Measurements from ENCODE around the gene TMEM258. TPM values are rescaled to one million over a fixed set of nuclear protein-coding genes. Genes with fewer than 3 reads are reported as not detected.

TMEM258 gene
- polyA plus RNA-seq, 5 donors: 132 to 212 (median 171) TPM

- DNase-seq: peak; percentile 79 to 87
These were observed 35.4 kb upstream of the TMEM258 start, which contains the start of gene FADS2 for GRCh38 chr11:61827571-61828378. Gene FADS2 (plus strand): TSS chr11:61828300. CDS start chr11:61828391, 91 bp downstream.

- DNase-seq: peak in 1 of 2 donors; percentile 20
These were observed 34.7 kb upstream of the TMEM258 start for GRCh38 chr11:61826930-61827570.

- DNase-seq: no peak
These were observed 27.8 kb upstream of the TMEM258 start for GRCh38 chr11:61820174-61820573.

DNA sequence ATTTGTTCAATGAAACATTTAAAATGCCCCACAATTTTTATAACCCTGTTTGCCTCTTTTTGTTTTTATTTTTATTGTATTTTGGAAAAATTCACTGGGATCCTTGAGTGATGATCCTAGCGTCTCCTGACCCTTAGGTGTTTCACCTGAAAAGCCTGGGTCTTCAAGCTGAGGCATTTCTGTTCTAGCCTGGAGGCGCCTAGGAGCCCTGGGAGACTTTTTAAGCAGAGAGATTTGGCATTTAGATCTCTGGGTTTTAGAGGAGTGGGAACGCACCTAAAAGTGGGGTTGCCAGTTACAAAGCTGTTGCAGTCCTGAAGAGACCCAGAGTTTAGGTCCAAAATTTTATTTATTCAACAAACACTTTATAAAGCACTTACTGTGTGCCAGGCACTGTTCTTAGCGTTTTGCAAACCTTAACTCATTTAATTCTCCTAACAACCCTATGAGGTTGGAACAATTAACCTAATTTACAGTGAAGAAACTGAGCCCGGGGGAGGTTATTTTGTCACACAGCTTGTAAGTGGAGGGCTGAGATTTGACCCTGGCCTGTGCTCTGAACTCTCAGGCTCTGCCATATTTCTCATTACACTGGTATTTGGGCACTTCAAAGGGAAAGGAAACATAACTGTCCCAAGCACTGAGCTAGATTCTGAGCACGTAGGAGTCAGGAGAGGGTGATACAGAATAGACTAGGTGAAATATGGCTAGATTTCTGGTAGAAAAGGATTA is 25.2 kb upstream of the TMEM258 start:
- no peak for DNase-seq

- peak; percentile 92 to 93 for DNase-seq
These were observed 24.5 kb upstream of the TMEM258 start, which contains the start of gene FADS1 for GRCh38 chr11:61816736-61817455. Gene FADS1 (minus strand): TSS chr11:61817003. CDS start chr11:61816929, 74 bp downstream.

DNA sequence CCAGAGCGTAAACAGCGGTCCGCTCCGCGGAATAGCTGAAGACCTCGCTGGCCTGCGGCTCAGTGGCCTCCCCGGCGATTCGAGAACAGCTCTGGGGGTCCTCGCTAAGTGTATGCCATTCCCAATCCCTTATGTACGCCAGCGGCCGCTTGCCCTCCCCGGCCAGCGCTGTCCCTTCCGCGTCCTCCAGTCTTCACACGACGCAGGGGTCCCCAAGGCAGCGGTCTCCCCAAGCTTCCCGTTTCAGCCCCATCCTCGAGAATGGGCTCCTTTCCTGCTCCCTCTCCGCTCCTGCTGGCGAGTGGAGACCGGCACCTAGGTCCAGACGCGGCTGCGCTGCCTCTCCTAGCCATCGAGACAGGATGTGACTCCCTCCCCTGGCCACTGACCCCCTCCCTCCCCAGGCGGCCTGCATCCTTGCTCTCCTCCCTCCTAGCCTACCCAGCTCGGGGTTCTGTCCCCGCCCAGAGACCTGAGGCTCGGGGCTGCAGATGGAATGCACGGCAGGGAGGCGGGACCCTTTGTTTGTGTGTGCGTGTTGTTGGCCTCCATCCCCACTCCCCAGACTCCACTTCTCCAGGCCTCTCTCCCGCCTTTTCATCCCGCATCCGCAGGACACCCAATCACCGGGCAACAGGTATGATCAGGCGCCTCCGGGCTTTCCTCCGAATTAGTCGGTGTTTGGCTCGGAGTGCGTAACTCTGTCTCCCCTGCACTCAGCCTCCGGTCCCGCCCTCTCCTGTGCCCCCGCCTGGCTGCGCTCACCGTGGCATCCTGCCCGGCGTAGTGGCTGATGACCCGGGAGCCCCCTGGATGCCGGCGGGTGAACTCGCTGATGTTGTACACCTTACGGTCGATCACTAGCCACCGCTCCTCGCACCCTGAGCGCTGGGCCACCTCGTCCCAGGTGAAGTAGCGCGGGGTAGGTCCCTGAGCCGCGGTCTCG is 23.7 kb upstream of the TMEM258 start:
- peak; percentile 56 to 60 for DNase-seq

GRCh38 chr11:61814958-61815789 is 22.8 kb upstream of the TMEM258 start:
- DNase-seq: peak; percentile 93 to 95

DNA sequence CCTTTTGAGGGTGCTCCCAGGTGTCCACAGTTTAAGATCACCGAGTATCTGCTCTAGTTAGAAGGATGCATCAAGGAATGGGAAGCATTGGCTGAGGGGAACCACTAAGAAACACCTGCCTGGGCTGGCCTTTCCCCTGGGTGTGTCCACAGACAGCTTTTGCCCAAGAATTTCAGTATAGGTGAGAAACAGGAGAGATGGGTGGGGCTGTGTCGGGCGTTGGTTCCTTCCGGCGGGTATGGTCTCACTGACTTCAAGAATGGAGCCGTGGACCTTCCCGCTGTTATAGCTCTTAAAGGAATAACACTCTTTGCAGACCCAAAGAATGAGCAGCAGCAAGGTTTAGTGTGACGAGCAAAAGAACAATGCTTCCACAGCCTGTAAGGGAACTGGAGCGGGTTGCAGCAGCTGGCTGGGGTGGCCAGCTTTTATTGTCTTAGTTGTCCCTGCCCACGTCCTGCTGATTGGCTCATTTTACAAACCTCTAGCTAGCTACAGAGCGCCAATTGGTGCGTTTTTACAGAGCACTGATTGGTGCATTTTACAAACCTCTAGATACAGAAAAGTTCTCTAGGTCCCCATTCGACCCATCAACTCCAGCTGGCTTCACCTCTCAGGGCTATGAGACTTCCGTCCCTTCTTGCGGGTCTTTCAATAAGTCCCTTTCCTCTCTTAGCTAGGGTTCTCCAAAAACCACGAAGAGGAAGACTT is 22.0 kb upstream of the TMEM258 start:
- DNase-seq: no peak

- DNase-seq: no peak
These were observed 20.5 kb upstream of the TMEM258 start for GRCh38 chr11:61812736-61813411.

DNA sequence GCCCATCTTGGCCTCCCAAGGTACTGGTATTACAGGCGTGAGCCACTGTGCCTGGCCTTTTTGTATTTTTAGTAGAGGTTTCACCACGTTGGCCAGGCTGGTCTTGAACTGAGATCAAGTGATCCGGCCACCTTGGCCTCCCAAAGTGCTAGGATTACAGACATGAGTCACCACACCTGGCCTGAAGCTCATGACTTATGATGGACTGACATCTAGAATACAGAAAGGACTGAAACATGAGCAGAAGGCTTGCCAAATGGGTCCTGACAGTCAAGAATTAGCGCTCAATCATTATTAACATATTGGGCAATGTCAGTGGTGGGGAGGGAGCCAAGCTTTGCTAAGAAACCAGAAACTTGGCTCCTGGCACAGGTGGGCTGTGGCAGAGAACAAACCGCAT is 19.4 kb upstream of the TMEM258 start:
- DNase-seq: no peak

DNA sequence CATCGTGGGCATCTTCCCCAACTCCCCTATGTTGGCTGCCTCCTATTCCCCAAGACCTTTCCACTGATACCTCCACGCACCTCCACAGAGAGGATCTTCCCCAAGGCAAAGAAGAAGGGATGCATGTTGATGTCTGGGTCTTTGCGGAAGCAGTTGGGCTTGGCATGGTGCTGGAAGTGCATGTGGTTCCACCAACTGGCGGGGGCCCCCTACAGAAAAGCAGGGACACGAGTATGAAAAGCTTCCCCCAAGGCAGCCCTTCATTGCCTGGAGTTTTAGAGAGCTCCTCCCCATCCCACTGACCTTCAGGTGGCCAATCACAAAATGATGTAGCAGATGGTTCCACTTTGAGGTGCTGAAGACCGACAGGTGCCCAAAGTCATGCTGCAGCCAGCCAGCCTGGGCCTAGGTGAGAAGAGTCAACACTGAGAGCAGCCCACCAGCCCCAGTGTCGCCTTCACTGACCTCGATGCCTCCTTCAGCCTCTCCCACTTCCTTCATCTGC is 18.3 kb upstream of the TMEM258 start:
- no peak for DNase-seq

DNA sequence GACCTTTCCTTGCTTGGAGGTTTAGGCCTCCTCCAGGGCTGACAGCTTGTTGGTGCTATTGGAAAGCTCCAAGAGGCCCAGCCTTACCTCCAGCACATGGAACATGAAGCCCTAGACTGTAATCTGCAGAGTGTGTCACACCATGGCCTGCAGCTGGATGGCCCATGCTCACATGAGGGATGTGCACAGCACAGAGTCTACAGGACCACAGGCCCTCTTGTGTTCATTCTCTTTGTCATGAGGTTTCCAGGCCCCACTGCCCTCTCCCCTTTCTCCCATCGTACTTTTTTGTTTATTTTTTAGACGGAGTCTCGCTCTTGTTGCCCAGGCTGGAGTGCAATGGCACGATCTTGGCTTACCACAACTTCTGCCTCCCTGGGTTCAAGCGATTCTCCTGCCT is 14.4 kb upstream of the TMEM258 start:
- DNase-seq: no peak

GRCh38 chr11:61805146-61805545 is 12.7 kb upstream of the TMEM258 start:
- no peak for DNase-seq

DNA sequence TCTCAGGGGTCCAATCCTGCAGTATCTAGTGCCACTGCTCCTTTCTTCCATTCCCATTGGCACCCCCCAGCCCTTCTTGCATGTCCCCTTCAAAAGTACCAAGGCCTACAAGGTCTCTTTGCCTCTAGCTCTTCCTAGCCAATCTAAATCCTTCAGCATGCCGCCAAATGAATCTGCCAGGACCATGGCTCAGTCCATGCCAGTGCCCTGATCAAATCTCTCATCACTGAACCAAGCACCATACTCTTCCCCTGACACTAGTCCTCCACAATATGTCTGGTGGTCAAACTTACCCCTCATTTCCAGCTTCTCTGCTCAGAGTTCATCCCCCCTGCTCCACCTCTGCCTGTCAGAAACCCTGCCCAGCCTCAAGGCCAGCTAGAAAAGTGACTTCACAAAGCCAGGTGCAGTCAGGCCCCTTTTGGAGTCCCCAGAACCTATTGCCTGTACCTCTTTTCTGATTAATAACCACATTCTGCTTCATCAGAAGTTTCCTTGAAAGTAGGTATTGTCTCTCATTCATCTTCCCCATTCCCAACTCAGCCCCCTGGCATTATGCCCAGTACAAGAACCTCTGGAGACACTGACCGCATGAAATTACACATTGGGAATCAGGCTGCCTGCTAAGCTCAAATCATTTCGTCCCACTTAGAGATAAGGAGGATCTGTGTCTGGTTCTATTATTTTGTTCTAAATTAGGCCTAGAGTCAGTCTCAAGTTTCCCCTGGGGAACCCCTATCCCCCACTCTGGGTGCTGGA is 11.7 kb upstream of the TMEM258 start:
- no peak for DNase-seq

GRCh38 chr11:61802605-61803004 is 10.2 kb upstream of the TMEM258 start:
- no peak for DNase-seq

GRCh38 chr11:61800331-61801281 is 8.2 kb upstream of the TMEM258 start:
- no peak for DNase-seq

All from right lung (tissue), 5 donors.